Stimulated activated CD4-positive, alpha-beta T cell treated with anti-CD3 and anti-CD28 coated beads, Interleukin-15, amount 100 ng/mL, for 1 hour (primary cell): ENCODE measurements around the gene LIX1L.

Source experiments
- DNase-seq, 2 donors: peaks; one replicate each; pipeline ENCODE4 v3.0.0-alpha.2; 2020; ENCODE audit warnings: low read depth in 1 of 2, low spot score in 1 of 2

The LIX1L gene

GRCh38 chr1:145897969-145898368, 59.8 kb downstream of the LIX1L start:
- DNase-seq, result no peak

GRCh38 chr1:145895471-145895870, 62.3 kb downstream of the LIX1L start:
- DNase-seq, result no peak

- DNase-seq, result no peak
Measured at GRCh38 chr1:145893306-145894055, 64.3 kb downstream of the LIX1L start.

- no peak for DNase-seq
Measured at GRCh38 chr1:145892486-145893087, 65.2 kb downstream of the LIX1L start.

GRCh38 chr1:145891587-145892485, 66.0 kb downstream of the LIX1L start:
- peak; percentile 24 to 34 for DNase-seq

GRCh38 chr1:145891143-145891542, 66.7 kb downstream of the LIX1L start:
- no peak for DNase-seq

- no peak for DNase-seq
Measured at GRCh38 chr1:145889722-145890121, 68.1 kb downstream of the LIX1L start.

- DNase-seq, result no peak
Measured at GRCh38 chr1:145887631-145888030, 70.2 kb downstream of the LIX1L start.

GRCh38 chr1:145886816-145887215, 71.0 kb downstream of the LIX1L start:
- DNase-seq, result no peak

- no peak for DNase-seq
Measured at GRCh38 chr1:145886390-145886789, 71.4 kb downstream of the LIX1L start.

GRCh38 chr1:145885738-145886287, 72.0 kb downstream of the LIX1L start, which contains the start of gene ANKRD35:
Gene ANKRD35, minus strand, starts transcription at chr1:145885866. Its CDS starts 108 bp downstream, at chr1:145885758.
- peak; percentile 63 to 82 for DNase-seq

GRCh38 chr1:145884675-145885074, 73.1 kb downstream of the LIX1L start:
- DNase-seq, result no peak
